ENCODE results near the gene YOD1. TPM values are rescaled to one million over a fixed set of nuclear protein-coding genes. Genes with fewer than 3 reads are reported as not detected.
A peak's percentile ranks its signal among the peaks of the same experiment; 100 is the strongest.

Gene YOD1
- total and polyA plus RNA-seq, 2 of the 13 experiments (the other 11 are each of a cell fraction or from before 2014, with no cell fraction given) = 3.4 to 9.1 TPM

DNA sequence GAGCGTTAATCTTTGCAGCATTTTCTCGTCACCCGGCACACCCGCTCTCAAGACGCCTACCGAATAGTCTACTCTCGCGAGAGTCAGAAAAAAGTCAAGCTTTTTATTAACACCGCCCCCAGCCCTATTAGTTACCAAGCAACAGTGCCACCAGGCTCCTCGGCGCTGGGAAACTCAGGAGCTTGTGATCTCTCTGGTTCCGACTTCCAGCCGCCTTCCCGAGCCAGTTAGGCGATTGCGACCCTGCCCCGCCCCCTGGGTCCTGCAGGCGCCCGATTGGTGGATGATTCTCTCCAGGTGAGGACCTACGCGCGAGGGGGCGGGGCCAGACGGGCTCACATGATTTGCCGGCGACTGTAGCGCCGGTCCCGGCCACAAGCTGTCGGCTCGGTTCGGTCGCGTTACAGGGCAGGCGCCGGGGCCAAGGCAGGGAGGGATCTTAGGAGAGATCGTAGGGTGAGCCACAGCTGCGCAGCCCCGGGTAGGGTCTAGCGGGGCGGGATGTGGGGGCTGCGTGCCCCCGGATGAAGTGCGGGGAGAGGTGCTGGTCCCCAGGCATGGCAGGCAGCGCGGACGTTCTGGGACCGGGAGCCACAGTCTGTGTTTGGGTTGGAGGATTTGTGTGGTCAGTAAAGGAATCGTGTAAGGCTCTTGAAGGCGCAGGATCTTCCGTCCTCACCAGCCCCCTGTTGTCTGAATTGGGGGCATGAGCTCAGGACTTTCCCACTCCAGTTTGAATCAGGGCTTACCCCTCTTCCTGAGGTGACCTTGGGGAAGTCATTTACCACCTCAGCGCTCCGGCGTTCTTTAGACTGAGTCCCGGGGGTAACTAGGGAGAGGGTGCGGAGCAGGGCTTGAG lies 2.1 kb upstream of the YOD1 start, which contains the start of gene PFKFB2 (continued):
- peak; percentile 51; the same call in 1 of the 2 replicates for TF ChIP-seq RFXAP (CRISPR knock-in tag; IDR thresholded peaks at IDR 0.05; ENCODE audit: borderline replicate concordance)
- TF ChIP-seq, protein P1, sequence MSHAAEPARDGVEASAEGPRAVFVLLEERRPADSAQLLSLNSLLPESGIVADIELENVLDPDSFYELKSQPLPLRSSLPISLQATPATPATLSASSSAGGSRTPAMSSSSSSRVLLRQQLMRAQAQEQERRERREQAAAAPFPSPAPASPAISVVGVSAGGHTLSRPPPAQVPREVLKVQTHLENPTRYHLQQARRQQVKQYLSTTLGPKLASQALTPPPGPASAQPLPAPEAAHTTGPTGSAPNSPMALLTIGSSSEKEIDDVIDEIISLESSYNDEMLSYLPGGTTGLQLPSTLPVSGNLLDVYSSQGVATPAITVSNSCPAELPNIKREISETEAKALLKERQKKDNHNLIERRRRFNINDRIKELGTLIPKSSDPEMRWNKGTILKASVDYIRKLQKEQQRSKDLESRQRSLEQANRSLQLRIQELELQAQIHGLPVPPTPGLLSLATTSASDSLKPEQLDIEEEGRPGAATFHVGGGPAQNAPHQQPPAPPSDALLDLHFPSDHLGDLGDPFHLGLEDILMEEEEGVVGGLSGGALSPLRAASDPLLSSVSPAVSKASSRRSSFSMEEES (CRISPR knock-in tag; IDR thresholded peaks at IDR 0.05) = peak; percentile 88
- TF ChIP-seq, protein P2, sequence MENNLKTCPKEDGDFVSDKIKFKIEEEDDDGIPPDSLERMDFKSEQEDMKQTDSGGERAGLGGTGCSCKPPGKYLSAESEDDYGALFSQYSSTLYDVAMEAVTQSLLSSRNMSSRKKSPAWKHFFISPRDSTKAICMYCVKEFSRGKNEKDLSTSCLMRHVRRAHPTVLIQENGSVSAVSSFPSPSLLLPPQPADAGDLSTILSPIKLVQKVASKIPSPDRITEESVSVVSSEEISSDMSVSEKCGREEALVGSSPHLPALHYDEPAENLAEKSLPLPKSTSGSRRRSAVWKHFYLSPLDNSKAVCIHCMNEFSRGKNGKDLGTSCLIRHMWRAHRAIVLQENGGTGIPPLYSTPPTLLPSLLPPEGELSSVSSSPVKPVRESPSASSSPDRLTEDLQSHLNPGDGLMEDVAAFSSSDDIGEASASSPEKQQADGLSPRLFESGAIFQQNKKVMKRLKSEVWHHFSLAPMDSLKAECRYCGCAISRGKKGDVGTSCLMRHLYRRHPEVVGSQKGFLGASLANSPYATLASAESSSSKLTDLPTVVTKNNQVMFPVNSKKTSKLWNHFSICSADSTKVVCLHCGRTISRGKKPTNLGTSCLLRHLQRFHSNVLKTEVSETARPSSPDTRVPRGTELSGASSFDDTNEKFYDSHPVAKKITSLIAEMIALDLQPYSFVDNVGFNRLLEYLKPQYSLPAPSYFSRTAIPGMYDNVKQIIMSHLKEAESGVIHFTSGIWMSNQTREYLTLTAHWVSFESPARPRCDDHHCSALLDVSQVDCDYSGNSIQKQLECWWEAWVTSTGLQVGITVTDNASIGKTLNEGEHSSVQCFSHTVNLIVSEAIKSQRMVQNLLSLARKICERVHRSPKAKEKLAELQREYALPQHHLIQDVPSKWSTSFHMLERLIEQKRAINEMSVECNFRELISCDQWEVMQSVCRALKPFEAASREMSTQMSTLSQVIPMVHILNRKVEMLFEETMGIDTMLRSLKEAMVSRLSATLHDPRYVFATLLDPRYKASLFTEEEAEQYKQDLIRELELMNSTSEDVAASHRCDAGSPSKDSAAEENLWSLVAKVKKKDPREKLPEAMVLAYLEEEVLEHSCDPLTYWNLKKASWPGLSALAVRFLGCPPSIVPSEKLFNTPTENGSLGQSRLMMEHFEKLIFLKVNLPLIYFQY (CRISPR knock-in tag; IDR thresholded peaks at IDR 0.05; ENCODE audit: borderline replicate concordance) = peak; percentile 60; the same call in 1 of the 2 replicates
- TF ChIP-seq, protein P3, sequence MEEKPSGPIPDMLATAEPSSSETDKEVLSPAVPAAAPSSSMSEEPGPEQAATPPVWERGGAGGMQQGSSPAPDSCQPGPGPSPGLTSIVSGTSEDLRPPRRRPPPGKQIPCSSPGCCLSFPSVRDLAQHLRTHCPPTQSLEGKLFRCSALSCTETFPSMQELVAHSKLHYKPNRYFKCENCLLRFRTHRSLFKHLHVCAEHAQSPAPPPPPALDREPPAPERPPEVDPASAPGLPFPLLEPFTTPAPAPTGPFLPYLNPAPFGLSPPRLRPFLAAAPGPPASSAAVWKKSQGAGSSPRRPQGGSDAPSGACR (CRISPR knock-in tag; IDR thresholded peaks at IDR 0.05) = no peak
- no peak for TF ChIP-seq KLF9 (CRISPR knock-in tag; IDR thresholded peaks at IDR 0.05; ENCODE audit: low read depth)
- TF ChIP-seq, protein P4, sequence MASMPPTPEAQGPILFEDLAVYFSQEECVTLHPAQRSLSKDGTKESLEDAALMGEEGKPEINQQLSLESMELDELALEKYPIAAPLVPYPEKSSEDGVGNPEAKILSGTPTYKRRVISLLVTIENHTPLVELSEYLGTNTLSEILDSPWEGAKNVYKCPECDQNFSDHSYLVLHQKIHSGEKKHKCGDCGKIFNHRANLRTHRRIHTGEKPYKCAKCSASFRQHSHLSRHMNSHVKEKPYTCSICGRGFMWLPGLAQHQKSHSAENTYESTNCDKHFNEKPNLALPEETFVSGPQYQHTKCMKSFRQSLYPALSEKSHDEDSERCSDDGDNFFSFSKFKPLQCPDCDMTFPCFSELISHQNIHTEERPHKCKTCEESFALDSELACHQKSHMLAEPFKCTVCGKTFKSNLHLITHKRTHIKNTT (CRISPR knock-in tag; IDR thresholded peaks at IDR 0.05) = no peak
- TF ChIP-seq, protein P5, sequence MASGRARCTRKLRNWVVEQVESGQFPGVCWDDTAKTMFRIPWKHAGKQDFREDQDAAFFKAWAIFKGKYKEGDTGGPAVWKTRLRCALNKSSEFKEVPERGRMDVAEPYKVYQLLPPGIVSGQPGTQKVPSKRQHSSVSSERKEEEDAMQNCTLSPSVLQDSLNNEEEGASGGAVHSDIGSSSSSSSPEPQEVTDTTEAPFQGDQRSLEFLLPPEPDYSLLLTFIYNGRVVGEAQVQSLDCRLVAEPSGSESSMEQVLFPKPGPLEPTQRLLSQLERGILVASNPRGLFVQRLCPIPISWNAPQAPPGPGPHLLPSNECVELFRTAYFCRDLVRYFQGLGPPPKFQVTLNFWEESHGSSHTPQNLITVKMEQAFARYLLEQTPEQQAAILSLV (CRISPR knock-in tag; IDR thresholded peaks at IDR 0.05; ENCODE audit: borderline replicate concordance) = peak; percentile 45; the same call in 1 of the 2 replicates
- TF ChIP-seq ZNF234 (CRISPR knock-in tag; conservative IDR thresholded peaks at IDR 0.05) = no peak
- TF ChIP-seq NFRKB (IDR thresholded peaks at IDR 0.05) = no peak
- TF ChIP-seq, protein P6, sequence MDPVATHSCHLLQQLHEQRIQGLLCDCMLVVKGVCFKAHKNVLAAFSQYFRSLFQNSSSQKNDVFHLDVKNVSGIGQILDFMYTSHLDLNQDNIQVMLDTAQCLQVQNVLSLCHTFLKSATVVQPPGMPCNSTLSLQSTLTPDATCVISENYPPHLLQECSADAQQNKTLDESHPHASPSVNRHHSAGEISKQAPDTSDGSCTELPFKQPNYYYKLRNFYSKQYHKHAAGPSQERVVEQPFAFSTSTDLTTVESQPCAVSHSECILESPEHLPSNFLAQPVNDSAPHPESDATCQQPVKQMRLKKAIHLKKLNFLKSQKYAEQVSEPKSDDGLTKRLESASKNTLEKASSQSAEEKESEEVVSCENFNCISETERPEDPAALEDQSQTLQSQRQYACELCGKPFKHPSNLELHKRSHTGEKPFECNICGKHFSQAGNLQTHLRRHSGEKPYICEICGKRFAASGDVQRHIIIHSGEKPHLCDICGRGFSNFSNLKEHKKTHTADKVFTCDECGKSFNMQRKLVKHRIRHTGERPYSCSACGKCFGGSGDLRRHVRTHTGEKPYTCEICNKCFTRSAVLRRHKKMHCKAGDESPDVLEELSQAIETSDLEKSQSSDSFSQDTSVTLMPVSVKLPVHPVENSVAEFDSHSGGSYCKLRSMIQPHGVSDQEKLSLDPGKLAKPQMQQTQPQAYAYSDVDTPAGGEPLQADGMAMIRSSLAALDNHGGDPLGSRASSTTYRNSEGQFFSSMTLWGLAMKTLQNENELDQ (CRISPR knock-in tag; IDR thresholded peaks at IDR 0.05; ENCODE audit: borderline replicate concordance) = no peak
- TF ChIP-seq, protein P7, sequence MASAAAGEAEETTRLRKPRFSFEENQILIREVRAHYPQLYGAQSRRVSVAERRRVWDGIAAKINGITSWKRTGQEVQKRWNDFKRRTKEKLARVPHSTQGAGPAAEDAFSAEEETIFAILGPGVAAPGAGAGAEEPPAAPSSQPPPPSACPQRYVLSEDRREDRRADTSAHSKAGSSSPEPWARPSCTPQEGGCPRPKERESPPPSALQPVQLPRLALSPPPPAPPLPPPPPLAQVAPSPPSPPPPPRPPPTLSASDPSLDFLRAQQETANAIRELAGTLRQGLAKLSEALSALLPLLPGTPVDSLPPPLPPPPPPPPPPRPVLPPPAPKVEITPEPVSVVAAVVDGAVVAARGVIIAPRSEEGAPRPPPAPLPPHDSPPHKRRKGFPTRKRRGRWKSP (CRISPR knock-in tag; IDR thresholded peaks at IDR 0.05) = peak; percentile 61; the same call in 1 of the 2 replicates
- peak; percentile 57 for TF ChIP-seq ASH2L (IDR thresholded peaks at IDR 0.05; ENCODE audit: insufficient read length, low read depth, low read length)
- no peak for TF ChIP-seq GZF1 (CRISPR knock-in tag; IDR thresholded peaks at IDR 0.05)
- no peak for TF ChIP-seq TP53 (CRISPR knock-in tag; conservative IDR thresholded peaks at IDR 0.05)
- no peak; the same call in 1 of the 2 replicates for TF ChIP-seq TARDBP (CRISPR knock-in tag; IDR thresholded peaks at IDR 0.05)
- peak; percentile 75 for TF ChIP-seq SALL1 (CRISPR knock-in tag; IDR thresholded peaks at IDR 0.05)
